GM20000 (cell line): ENCODE data around the gene CORO6.

Experiments used
- DNase-seq: peaks from one replicate; pipeline ENCODE4 v3.0.0; 2012; ENCODE audit warnings: low spot score
- CTCF ChIP-seq: IDR thresholded peaks from 2 replicates; pipeline ENCODE4 v1.5.1; 2012; ENCODE audit warnings: mild to moderate bottlenecking, control low read depth; ENCODE audit errors: extremely low read depth, missing control alignments

CORO6 gene

GRCh38 chr17:29617125-29617480, 5.6 kb downstream of the CORO6 start:
- peak; percentile 94 for TF ChIP-seq CTCF
- DNase-seq = peak; percentile 93

DNA sequence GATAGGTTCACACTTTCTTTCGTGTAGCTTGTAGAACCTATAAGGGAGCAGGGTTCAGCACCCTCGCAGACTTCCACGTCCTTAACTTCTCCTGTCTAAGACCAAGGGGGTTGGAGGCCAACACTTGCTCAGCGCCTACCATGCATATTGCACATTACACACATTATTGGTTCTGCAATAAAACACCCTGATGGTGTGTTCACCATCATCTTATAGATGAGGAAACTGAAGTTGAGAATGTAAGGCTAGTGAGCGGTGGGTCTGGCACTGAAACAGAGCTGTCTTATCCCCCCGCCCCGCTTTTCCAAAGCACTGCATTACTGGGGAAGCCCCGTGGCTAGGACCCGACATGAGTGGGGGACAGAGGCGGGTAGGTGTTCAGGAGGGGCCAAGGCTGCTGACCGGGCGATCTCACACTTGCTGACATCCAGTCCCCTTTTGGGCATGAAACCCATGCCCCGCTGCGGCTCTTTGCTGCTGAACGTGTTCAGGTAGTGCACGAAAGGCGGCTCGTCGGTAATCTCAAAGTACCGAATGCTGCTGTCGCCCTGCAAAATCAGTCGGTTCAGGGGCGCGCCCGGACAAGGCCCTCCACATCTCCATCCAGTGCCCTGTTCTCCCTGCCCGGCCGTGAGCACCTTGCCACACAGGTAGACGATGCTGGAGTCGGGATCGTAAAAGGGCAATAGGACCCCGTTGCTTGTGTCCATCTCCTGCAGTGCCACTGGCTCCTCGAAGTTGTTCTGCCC, 6.2 kb downstream of the CORO6 start:
- DNase-seq = no peak
- no peak for TF ChIP-seq CTCF

DNA sequence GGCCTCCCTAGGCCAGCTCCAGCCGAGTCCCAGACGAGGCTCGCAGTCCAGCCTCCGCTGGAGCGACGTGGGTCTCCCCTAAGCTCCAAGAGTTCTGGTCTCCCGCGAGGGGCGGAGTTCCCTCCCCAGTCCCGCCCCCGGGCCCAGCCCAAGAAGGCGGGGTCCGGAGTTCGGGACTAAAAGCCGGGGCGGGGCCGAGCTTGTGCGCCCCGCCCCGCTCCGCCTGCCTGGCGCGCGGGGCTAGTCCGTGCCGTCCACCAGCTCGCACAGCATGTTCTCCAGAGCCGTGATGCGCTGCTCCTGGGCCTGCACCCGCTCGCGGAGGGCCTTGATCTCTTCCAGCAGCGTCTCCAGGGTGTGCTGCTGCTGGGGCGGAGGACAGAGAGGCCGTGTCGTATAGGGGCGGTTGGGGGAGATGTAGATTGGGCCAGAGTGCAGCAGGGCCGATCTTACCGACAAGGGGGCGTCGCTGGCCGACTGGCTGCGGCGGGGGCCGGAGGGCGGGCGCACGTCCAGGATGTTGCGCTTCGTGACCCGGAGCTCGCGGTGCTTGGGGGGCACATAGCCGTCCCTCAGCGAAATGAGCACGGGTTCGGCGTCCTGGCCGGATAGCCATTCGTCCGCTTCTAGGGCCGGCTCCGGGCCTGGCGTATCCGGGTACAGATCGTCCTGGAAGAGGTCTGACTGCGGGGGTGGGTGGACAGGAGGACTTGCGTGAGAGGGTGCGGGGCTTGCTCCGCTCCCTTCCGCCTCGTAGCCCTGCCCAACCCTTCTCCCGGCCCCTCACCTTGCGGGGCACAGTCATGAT, 7.0 kb downstream of the CORO6 start:
- TF ChIP-seq CTCF = no peak
- peak; percentile 96 for DNase-seq

GRCh38 chr17:29615048-29615385, 7.7 kb downstream of the CORO6 start:
- DNase-seq = peak; percentile 62
- TF ChIP-seq CTCF = no peak

- no peak for TF ChIP-seq CTCF
- no peak for DNase-seq
These were observed 8.2 kb downstream of the CORO6 start for GRCh38 chr17:29614349-29615047.

DNA sequence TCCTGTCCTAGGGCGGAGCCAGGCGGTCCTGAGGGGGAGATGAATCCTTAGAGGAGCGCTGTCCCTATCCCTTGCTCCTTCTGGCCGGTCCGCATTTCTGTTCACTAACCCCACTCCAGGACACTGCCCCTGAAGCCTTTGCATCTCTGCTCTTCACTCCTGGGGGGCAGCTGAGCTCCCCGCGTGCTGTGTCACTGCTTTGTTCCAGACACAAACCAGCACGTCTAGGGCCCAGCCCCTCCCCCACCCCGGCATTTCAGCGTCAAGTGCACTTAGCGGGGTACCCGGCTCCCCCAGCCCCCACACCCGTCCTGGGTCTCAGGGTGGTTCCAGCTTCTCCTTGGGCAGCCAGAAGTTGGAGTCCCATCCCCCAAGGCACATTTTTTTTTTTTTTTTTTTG, 8.9 kb downstream of the CORO6 start:
- no peak for TF ChIP-seq CTCF
- DNase-seq = no peak

DNA sequence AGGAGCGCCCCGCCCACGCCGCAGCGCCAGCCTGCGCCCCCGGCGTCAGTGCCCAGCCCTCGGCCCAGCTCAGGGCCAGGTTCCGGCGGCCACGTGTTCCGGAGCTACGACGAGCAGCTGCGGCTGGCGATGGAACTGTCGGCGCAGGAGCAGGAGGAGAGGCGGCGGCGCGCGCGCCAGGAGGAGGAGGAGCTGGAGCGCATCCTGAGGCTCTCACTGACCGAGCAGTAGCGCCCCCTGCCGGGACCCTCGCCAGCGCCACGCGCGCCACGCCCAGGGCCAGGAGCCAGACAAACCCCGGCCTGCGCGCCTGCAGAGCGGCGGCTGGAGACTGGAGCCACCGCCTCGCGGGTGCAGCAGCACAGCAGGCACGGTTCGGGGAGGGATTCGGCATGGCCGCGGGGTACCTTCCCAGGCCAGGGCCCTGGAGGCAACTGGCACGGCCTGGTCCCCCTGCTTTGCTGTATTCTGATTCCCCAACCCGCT, 9.3 kb downstream of the CORO6 start:
- peak; percentile 91 for DNase-seq
- TF ChIP-seq CTCF = peak; percentile 94
